NCI-H1105 (cell line): ENCODE measurements around the gene COX19.
"Not testable (repeated sequence)": the region's sequence is repeated elsewhere in the genome, so short reads cannot be mapped to it uniquely, and the experiment has no call there.

Experiments used
- DNase-seq: peaks from one replicate; lab custom pipeline; 2025; lab: John Stamatoyannopoulos, UW

The COX19 gene

DNA sequence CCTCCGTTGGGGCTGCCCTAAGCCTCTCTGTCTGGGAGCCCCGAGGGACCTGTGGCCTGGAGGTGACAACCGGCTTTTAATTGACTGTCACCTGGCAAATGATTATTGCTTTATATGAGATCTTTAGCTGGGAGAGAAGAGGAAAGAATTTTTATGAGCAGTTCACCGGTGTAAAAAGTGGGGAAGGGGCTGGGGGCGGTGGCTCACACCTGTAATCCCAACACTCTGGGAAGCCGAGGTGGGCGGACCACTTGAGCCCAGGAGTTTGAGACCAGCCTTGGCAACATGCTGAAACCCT is 2.6 kb upstream of the COX19 start:
- DNase-seq: no peak

DNA sequence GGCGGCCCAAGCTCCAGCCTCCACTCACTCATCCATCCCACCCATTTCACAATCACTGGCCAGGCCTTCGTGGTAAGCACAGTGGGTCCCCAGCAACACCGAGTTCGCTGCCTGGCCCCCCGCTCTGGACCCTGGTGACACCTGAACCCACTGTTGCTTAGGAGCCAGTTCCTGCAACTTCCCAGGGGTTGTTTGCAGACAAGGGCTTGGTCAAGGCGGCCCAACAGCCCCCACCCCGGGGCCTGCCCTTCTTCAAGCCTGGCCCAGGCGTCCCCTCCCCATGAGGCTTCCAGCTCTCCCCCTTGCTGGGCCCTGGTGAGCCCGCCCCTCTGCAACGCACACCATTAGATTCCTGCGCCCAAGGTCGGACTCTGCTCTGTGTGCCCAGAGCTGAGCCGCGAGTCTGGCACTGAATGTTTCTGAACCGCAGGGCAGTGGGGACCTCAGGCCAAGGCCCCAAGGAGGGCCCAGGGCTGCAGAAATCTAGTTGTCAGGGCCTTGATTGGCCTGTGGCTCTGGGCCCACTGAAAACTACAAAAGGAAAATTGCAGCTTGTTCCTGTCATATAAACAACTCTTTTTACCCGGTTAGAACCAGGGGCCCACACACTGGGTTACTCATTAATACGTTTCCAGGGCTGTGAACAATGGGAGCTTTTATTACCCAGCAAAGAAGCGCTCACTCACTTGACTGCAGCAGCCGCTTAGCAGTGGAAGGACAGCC is 2.1 kb upstream of the COX19 start:
- no peak for DNase-seq

DNA sequence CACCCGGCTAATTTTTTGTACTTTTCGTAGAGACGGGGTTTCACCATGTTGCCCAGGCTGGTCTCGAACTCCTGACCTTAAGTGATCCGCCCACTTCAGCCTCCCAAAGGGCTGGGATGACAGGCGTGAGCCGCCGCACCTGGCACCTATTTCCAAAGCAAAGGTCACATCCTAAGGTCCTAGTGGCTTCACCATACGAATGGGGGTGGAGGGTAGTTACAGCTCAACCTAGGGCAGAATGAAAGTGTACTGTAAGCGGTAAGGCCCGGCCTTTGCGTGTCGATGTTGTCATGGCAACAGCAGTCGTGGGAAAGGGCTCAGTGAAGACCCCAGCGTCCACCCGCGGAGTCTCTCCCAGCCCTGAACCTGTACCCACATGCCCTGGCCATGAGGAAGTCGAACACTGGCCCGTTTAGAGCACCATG is 1.6 kb upstream of the COX19 start:
- DNase-seq: no peak

DNA sequence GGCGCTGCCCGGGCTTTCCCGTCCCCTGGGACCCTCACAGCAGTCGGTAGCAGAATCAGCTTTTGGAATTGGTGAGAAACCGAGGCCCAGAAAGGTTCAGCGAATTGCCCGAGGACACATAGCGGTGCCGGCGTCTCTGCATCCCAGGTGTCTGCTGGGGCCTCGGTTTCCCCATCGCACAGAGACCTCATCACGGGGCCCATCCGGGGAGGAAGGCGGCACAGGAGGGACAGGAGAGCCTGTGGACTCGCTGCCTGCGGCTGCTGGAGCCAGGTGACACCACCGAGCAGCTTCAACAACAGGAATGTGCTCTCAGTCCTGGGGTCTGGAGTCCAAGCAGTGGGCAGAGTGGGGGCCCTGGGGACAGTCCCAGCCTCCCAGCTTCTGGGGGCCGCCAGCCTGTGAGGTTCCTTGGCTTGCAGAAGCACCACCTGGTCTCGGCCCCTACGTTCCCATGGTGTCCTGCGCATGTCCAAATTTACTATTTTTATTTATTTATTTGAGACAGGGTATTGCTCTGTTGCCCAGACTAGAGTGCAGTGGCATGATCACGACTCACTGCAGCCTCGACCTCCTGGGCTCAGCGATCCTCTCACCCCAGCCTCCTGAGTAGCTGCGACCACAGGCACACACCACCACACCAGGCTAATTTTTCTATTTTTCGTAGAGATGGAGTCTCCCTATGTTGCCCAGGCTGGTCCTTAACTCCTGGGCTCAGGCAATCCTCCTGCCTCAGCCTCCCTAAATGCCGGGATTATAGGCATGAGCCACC is 539 bp upstream of the COX19 start:
- DNase-seq: no peak

DNA sequence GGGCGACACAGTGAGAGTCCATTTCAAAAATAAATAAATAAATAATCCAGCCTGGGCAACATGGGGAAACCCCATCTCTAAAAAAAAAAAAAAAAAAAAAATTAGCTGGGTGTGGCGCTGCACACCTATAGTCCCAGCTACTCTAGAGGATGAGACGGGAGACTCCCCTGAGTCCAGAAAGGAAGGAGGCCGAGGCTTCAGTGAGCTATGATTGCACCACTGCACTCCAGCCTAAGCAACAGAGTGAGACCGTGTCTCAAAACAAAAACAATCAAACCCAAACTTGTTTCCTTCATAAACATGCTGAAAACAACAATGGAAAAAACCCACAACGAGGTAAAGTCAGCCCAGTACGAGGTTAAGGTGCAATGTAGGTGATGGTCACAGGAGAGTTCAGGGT is 1.2 kb downstream of the COX19 start:
- no peak for DNase-seq

DNA sequence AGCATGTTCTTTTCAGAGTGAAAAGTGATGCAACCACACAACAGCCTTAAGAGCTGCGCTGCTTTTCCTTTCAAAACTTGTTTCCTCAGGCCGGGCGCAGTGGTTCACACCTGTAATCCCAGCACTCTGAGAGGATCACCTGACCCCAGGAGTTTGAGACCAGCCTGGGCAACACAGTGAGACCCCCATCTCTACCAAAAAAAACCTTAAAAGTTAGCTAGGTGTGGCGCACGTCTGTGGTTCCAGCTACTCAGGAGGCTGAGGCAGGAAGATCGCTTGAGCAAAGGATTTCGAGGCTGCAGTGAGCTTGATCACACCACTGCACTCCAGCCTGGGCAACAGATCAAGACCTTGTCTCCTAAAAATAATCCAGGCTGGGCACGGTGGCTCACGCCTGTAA is 2.0 kb downstream of the COX19 start:
- DNase-seq: no peak

DNA sequence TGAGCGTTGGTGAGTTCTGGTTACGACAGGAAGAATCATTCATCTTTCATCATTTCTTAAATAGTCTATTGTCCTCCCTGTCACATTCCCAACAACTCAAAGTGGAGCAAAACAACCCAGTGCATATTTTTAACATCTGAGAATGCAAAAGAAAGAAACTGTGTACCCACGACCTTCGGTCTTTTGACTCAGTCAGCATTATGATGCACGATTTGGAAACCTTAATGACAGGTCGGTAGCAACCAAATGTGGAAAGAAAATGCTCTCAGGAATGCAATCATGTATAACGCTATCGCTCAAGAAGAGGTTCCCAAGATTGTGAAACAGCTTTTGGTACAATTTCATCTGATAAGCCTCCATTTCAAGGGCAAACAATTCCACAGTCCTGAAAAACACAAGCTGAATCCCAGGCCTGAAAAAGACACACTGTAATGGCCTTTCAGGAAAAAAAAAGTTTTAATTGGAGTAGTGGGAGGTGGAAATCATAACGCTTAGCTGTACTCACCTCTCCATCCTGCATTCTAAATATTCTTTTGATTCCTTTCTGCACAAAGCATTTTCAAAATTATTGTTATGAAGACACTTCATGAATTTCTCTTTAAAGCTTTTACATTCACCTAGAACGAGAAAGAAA is 2.6 kb downstream of the COX19 start:
- DNase-seq: no peak

DNA sequence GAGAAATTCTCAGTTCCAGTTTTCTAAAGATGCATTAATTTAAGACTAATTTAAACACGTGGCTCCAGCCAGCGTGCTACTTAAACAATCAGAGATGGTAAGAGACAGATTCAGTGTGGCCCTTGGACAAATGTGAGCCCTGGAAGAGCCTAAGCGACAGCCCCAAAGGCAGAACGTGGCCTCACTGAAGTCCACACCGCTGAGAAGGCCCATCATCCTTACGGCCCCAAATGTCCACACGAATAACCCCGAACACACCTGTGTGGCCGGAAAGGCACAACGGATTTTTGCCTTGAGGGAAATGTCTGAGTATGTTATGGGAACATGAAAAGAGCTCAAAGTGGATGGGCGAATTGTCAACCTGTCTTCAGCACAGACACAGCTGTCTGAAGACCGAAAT is 3.2 kb downstream of the COX19 start:
- no peak for DNase-seq

DNA sequence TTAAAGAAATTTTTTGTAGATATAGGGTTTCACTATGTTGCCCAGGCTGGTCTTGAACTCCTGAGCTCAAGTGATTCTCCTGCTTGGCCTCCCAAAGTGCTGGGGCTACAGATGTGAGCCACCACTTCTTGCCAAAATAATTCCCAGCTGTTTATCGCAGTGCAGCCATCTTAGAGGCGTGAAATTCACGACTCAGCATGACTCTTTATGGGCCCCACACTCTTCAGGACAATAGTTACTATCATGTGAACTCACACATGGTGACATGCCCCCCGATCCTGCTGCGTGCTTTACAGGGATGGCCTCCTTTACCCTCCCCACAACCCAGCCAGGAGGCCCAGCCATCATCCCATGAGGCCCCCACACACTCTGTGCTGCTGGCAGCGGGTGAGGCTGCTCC is 4.6 kb downstream of the COX19 start:
- DNase-seq: no peak

DNA sequence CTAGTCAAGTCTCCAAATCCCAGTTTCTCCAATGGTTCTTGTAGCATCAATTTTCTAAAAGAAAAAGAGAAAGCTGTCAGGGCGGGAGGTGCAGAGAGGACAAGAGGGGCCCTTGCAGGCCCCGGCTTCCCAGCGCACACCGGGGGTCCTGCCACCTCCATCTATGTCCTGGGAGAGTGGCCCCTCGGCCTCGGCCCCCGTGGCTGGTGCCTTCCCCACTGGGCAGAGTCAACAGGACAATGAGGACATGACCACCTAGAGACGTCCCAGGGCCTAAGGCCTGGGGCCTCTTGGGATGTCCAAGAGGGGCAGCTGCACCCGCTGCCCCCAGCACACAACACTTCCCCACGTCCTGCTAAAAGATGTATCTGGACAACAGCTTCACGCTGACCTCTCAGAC is 5.9 kb downstream of the COX19 start:
- DNase-seq: no peak

DNA sequence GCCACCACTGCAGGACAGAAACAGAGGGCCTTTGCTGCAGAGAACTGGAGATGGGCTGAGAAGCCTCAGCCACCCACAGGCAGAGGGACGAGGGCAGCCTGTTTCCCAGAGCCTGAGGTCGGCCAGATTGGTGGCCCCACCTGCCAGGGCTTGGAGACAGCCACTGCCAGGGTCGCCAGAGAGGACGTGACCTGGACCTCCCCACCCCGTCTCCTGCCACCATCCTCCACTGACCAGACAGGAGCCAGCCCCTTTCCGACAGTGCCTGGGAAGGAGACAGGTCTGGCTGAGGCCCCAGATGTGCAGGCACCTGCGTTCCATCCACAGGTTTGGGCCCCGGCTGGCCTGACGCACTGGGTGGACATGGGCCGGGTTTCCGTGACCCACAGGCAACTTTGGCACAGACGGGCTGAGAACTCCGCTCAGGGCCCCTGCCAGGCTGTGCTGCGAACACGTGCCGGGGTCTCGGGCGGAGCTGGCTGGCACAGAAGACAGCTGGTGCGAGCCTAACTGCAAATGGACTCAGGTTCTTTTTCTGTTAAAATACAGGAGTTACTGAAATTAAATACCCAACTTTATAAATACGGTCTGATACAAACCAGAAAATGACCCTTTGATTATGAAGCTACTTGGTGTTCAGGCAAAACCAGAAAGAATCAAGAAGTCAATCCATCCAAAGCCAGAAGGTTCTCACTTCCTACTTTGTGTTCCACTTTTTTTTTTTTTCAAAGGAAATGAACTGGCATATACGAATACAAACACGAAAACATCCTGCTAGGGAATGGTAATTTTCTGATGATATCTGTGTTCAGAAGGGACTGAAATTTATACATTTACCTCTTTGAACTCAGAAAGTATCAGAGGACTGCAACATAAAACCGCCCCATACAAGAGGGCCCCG is 6.9 kb downstream of the COX19 start:
- DNase-seq: no peak

DNA sequence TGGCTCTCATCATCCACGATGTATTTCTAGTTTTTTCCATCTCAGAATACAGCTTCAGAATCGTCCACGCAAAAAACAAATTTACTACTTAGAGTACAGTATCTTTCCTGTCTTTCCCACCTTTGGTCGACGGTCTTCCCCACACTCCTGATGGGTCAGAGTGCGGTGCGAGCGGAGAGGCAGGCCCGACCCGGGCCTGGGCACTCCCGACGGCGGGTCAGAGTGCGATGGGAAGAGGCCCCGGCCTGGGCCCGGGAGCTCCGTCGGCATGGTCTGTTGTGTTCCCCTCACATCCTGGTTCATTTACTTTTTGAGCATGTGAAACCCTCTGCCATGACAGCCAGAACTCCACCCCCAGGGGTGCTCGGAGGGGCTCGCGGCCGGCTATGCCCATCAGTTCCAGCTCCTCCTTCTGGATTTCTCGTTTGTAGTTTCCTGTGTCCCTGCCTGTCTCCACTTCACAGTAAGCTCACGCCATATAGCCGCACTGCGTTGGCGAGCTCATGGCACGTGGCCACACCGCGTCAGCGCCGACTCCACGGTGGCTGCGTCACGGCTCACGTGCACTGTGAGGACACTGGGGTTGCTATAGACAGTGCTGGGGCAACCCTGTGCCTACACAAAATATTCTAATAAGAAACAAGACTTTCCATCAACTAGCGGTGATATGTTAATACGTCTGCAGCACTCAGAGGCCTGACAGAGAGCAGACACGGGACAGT is 7.8 kb downstream of the COX19 start:
- DNase-seq: no peak

DNA sequence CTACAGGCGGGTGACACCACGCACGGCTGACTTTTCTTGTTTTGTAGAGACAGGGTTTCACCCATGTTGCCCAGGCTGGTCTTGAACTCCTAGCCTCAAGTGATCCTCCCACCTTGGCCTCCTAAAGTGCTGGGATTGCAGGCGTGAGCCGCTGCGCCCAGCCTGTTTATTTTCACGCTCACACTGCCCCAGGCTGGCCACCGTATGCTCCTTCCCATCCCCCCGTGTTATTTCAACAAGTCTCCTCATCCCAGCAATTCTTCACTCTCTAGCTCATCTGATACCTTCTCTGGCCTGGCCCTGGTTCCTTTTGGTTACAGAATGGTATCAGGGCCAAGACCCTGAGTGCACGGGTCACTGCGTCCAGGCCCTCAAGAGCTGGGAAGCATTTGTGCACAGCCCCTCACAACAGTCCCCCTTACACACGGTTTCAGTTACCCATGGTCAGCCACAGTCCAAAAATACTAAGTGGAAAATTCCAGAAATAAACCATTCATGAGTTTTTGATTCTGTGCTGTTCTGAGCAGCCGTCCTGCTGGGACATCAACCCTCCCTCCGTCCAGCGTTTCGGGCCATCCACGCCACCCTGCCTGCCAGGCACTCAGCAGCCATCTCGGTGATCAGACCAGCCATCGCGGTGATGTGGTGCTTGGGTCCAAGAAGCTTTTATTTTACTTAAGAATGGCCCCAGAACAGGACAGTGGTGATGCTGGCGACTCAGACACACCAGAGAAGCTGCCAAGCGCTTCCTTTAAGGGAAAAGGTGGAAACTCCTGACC is 8.9 kb downstream of the COX19 start:
- DNase-seq: no peak

DNA sequence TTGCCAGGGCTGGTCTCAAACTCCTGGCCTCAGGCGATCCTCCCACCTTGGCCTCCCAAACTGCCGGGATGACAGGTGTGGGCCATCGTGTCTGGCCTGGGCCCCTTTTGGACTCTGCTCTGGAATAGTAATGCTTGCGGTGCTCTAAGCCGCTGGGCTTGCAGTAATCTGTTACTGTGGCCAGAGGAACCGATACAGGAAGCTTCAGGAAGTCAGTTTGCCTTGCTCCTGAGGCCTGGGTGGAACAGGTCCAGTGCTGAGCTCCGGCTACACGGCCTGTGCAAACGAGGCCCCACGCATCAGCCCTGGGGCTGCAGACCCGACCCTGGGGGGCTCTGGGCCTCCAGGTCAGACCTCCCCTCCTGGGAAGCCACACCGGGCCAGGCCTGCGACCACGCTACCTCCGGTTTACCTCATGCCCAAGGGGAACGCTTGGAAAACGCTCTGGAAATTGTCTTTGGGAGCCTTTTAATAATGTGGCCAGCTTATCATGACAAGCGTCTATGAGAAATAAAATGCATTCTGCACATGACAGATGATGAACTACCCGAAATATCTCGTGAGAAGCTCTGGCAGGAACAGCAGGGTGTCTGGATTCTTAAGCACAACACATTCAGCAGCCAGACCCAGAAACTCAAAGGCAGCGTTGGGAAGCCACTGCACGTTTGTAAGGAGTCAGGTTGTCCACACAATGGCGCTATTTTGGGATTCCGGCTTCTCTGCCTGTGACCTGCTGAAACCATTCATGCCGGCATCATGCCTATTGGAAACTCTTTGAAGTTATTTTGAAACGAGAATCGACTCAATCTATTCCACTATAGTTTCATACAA is 10.7 kb downstream of the COX19 start:
- no peak for DNase-seq

DNA sequence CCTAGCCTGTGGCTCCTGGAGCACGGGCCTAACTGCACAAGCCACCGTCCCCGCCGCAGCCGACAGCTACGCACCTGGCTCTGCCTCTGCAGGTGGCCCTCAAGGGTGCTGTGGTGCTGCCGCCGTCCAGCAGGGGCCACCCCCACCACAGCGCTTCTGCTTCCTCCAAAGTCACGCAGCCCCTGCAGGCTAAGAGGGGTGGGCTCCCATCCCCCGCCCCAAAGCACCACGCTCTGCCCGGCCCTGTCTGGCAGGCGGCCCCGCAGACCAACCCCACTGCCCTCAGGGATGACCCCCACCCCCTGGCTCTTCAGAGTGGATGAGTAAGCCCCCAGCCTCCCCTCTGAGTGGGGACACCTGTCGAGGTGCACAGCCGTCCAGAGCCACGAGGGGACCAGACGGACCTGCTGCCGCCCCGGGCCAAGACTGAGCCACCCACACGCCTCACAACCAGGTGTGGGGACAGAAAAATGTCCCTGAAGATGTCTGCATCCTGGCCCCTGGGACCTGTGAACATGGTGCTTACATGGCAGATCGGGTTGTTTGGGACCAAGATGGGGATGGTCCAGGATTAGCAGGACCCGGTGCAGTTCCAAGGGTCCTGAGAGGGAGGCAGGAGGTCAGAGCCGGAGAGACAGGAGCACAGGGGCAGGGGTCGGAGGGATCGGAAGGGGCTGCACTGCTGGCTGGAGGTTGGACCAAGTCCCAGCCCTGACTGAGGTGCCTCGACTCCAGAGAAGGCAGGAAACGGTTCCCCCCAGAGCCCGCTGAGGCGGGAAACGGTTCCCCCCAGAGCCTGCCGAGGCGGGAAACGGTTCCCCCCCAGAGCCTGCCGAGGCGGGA is 11.9 kb downstream of the COX19 start:
- no peak for DNase-seq

DNA sequence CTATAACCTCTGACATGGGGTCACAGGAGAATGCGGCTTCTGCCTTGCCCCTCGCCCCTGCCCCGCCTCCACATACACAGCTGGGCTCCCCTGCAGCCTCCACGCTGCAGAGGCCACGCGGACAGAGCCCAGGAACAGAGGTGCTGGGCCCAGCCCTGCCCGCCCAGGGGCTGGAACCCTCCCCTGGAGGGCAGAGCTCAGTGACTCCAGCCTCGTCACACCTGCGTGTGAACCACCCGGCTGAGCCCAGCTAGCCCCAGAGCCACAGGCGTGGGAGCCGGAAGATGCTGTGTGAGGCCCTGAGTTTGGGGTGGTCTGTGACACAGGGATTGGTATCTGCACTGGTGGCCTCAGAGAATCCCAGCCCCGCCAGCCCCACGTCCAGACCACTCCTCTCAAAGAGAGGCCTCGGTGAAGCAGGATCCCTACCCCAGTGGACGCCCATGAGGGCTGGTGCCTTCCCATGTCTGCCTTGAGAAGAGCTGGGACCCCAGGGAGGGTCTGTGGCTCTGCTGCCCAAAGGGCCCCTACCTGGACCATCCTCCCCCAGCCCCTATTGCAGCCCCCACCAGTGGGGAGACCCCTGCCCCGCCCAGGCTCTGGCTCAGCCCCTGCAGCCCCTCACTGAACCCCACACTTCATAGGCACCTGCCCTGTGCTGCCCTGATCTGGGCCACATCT is 12.8 kb downstream of the COX19 start:
- no peak for DNase-seq

DNA sequence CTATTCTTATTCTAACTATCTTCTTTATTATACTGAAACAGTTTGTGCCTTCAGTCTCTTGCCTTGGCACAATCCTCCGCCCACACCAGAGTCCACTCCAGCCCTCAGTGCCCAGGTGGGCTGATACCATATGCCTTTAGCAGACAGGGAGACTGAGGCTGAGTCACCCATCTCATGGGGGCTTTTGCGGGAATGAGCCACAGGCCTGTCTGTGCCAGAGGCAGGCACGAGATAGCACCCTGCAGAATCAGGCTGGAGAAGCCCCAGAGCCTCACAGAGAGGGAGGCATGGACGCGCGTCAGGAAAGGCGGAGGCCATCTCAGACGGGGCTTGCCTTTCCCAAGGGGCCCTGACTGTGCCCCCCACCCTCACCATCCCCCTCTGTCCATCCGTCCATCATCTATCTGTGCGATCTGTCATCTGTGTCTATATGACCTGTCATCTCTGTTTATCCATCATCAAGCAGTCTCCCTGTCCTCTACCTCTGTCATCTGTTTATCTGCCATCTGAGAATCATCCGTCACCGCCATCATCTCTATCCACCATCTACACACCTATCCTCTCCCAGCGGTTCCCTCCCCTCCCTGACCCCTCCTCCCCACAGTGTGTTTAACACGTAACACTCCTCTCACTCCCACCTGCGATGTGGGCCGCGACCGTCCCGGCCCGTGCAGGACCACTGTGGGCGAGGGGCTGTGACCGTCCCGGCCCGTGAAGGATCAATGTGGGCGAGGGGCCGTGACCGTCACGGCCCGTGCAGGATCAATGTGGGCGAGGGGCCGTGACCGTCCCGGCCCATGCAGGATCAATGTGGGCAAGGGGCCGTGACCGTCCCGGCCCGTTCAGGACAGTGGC is 13.6 kb downstream of the COX19 start:
- DNase-seq: no peak

DNA sequence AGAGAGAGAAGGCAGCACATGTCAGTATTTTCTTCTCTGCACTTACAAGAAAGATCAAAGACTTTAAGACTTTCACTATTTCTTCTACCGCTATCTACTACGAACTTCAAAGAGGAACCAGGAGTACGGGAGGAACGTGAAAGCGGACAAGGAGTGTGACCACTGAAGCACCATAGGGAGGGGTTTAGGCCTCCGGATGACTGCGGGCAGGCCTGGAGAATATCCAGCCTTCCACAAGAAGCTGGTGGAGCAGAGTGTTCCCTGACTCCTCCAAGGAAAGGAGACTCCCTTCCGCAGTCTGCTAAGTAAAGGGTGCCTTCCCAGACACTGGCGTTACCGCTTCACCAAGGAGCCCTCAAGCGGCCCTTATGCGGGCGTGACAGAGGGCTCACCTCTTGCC is 14.4 kb downstream of the COX19 start:
- not testable (repeated sequence) for DNase-seq
